ENCODE measurements around the gene LRRK2.

LRRK2 gene

GRCh38 chr12:40184493-40185302, 40.1 kb upstream of the LRRK2 start:
- H3K4me3 ChIP-seq (ENCODE audit: low read length) = no peak overlapping the region
- TF ChIP-seq EZH2phosphoT487 (IDR thresholded peaks at IDR 0.05; ENCODE audit: borderline replicate concordance, low read length) (no peak), CTCF (IDR thresholded peaks at IDR 0.05; ENCODE audit: low read depth, low read length, poor library complexity, severe bottlenecking) (no peak)
- H3K27me3 ChIP-seq (ENCODE audit: control insufficient read depth, low read length) = no peaks in the 10 kb centered on the region
- H3K36me3 ChIP-seq (ENCODE audit: control insufficient read depth, low read length) = no peaks in the 10 kb centered on the region
- H3F3A ChIP-seq (ENCODE audit: control insufficient read depth, insufficient read depth) = no peaks in the 10 kb centered on the region
- no peak overlapping the region for H3K27ac ChIP-seq (ENCODE audit: low read depth, low read length)
- no peaks in the 10 kb centered on the region for H3K9me3 ChIP-seq (ENCODE audit: control insufficient read depth, insufficient read depth, low read length)
- no peaks in the 10 kb centered on the region for H3K4me1 ChIP-seq (ENCODE audit: control insufficient read depth, low read length)
- no peaks in the 10 kb centered on the region for H3K9me2 ChIP-seq (replicated peaks; ENCODE audit: control insufficient read depth, low read length)
- no peaks in the 10 kb centered on the region for H4K20me1 ChIP-seq (ENCODE audit: control insufficient read depth, insufficient read depth, low read depth, low read length)
- H3K4me2 ChIP-seq (ENCODE audit: low read length) = no peak overlapping the region
- no peaks in the 10 kb centered on the region for H3K79me2 ChIP-seq (ENCODE audit: control insufficient read depth, low read length)

GRCh38 chr12:40185303-40185693, 39.5 kb upstream of the LRRK2 start:
- Histone ChIP-seq H3K9me2 (replicated peaks; ENCODE audit: control insufficient read depth, low read length) (no peaks in the 10 kb centered on the region), H4K20me1 (ENCODE audit: control insufficient read depth, insufficient read depth, low read depth, low read length) (no peaks in the 10 kb centered on the region)

GRCh38 chr12:40188558-40189320, 36.1 kb upstream of the LRRK2 start:
- H3K4me1 ChIP-seq (ENCODE audit: control insufficient read depth, low read length) = peaks cover 19% of the 10 kb centered on the region
- no peaks in the 10 kb centered on the region for H3K79me2 ChIP-seq (ENCODE audit: control insufficient read depth, low read length)
- H3K9me2 ChIP-seq (replicated peaks; ENCODE audit: control insufficient read depth, low read length) = no peaks in the 10 kb centered on the region
- no peaks in the 10 kb centered on the region for H3K9me3 ChIP-seq (ENCODE audit: control insufficient read depth, insufficient read depth, low read length)
- no peaks in the 10 kb centered on the region for H3K27me3 ChIP-seq (ENCODE audit: control insufficient read depth, low read length)
- 0 out of 2 replicates have a peak, but pooled peaks cover 2% of the 10 kb centered on the region for H3F3A ChIP-seq (ENCODE audit: control insufficient read depth, insufficient read depth)
- H3K36me3 ChIP-seq (ENCODE audit: control insufficient read depth, low read length) = no peaks in the 10 kb centered on the region
- H3K4me2 ChIP-seq (ENCODE audit: low read length) = no peak overlapping the region
- no peak for TF ChIP-seq EZH2phosphoT487 (IDR thresholded peaks at IDR 0.05; ENCODE audit: borderline replicate concordance, low read length)
- TF ChIP-seq CTCF (IDR thresholded peaks at IDR 0.05; ENCODE audit: low read depth, low read length, poor library complexity, severe bottlenecking) = no peak
- no peaks in the 10 kb centered on the region for H4K20me1 ChIP-seq (ENCODE audit: control insufficient read depth, insufficient read depth, low read depth, low read length)
- H3K4me3 ChIP-seq (ENCODE audit: low read length) = no peak overlapping the region
- no peak overlapping the region for H3K27ac ChIP-seq (ENCODE audit: low read depth, low read length)

More at GRCh38 chr12:40185303-40185693, 39.5 kb upstream of the LRRK2 start:
- H3K4me1 ChIP-seq (ENCODE audit: control insufficient read depth, low read length) = no peaks in the 10 kb centered on the region
- TF ChIP-seq EZH2phosphoT487 (IDR thresholded peaks at IDR 0.05; ENCODE audit: borderline replicate concordance, low read length) = no peak
- no peak for TF ChIP-seq CTCF (IDR thresholded peaks at IDR 0.05; ENCODE audit: low read depth, low read length, poor library complexity, severe bottlenecking)
- no peaks in the 10 kb centered on the region for H3K9me3 ChIP-seq (ENCODE audit: control insufficient read depth, insufficient read depth, low read length)
- no peaks in the 10 kb centered on the region for H3K36me3 ChIP-seq (ENCODE audit: control insufficient read depth, low read length)
- H3K4me2 ChIP-seq (ENCODE audit: low read length) = no peak overlapping the region
- H3F3A ChIP-seq (ENCODE audit: control insufficient read depth, insufficient read depth) = no peaks in the 10 kb centered on the region
- H3K4me3 ChIP-seq (ENCODE audit: low read length) = no peak overlapping the region
- H3K79me2 ChIP-seq (ENCODE audit: control insufficient read depth, low read length) = no peaks in the 10 kb centered on the region
- no peaks in the 10 kb centered on the region for H3K27me3 ChIP-seq (ENCODE audit: control insufficient read depth, low read length)
- no peak overlapping the region for H3K27ac ChIP-seq (ENCODE audit: low read depth, low read length)
